Activated CD8-positive, alpha-beta memory T cell treated with anti-CD3 and anti-CD28 coated beads, Interleukin-2, amount 50 U/mL, for 1 hour (primary cell): ENCODE measurements around the gene DYNLT1.
A peak's percentile ranks its signal among the peaks of the same experiment; 100 is the strongest.
"Not testable (repeated sequence)": the region's sequence is repeated elsewhere in the genome, so short reads cannot be mapped to it uniquely, and the experiment has no call there.

Experiments used
- DNase-seq: peaks from one replicate; pipeline ENCODE4 v3.0.0-alpha.2; 2020; ENCODE audit errors: extremely low read depth

Gene DYNLT1

DNA sequence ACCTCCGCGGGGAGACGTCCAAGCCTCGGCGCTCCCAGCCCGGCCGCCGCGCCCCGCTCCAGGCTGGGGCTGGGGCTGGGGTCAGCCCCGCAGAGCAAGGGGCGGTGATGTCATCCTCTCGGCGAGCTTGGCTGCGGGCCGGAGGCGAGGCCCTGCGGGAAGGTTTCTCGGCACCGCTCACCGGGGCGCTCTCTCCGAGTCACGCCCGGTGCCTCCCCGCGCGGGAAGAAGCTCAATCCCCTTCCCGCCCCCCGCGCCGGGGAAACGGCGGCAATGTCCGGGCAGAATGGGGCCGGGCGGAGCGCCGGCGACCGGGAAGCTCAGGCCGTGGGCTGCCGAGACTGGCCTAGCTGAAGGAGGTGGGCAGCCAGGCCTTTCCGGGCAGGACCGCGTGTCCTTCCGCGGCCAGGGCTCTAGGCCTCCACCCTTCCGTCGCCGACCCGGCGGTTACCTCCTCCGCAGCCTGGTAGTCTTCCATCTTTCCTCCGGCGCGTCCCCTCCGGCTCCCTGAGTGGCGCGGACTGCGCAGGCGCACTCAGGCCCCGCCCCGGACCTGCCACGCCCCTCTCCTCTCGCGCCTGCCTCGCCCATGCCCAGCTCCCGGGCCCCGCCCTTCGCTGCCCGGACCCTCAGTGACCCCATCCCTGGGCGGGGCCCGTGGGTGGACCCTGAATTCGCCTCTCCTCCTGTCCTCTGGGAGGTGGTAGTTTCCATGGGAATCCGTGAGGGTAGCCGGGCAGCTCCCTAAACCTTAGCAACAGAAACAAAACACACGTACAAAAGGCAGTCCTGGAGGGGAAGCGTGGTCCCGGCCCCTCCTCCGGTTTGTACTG is at the start of gene DYNLT1:
Gene DYNLT1 (minus strand): TSS at position 513 of the 833 bp plus-strand sequence. CDS start 35 bp downstream, at position 478.
- no peak for DNase-seq

DNA sequence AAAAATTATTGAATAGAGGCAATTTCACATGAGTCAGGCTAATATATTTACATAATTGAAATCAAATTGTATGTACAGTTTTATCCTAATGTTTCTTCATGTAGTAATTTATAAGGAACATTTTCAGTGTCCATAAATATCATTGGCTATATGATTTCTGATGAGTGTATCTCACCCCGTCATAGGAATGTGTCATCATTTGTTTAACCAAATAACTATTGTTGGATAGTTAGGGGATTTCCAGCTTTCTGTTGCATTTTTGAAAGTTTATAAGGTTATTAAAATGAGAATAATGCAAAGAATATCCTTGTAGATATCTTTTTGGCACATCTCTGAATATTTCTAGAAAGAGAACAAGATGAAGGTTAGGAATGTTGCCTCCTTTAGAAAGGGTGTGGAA is 44.3 kb upstream of the DYNLT1 start:
- DNase-seq: no peak

DNA sequence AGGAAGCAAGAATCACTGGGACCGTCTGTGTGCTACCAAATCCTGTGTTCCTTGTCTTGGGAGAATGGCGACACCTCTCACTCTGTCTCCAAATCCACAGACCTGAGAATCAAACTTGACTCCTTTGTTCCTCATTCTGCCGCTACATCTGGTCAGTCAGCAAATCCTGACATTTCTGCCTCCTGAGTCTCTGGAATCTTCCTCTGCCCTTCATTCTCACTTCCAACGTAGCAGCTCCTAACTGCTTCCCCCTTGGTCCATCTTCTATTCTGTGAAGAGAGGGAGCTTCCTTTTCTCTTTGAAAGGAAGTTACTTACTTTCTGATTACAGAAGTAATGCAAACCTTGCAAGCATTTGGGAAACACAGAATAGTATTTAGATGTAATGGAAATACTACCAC is 43.0 kb upstream of the DYNLT1 start:
- DNase-seq: no peak

DNA sequence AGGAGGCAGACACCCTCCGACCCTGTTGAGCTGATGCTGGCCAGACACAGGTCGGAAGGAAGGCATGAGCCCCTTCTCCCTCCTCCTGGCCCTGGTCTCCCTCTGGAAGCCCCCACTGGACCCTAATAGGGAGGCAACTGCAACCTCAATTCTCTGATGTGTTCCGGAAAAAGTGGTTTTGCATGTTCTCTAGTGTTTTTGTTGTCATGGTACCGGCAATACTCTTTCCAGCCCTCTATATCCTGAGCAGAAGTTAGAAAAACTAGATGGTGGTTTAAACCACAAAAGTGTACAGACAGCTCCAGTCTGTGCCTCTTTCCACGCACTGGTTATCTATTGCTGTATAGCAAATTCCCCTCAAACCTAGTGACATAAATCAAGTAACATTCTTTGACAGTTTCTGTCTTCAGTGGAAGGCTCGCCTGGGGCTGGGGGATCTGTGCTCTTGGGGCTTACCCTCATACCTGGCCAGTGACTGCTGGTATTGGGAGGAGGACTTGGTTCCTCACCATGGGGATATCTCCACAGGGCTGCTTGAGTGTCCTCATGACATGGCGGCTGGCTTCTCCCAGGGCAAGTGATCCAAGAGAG is 42.3 kb upstream of the DYNLT1 start:
- peak; percentile 47 for DNase-seq

DNA sequence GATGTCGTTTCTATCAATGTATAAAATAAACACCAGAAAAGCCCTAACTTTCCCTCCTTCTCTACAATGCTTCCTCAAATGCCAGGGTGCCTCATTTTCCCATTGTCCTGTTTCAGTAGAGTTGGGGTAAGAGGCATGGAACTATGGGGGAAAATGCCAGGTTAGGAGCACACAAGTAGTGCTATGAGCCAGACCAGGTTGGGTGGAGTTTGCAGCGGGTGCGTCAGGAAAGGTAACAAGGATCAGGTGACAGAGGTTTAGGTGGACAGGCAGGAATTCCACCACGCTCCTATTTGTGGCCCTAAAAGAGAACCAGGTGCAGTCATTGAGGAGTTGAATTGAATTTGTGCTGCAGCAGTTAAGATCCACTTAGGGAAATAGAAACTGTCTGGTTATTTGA is 41.8 kb upstream of the DYNLT1 start:
- no peak for DNase-seq

DNA sequence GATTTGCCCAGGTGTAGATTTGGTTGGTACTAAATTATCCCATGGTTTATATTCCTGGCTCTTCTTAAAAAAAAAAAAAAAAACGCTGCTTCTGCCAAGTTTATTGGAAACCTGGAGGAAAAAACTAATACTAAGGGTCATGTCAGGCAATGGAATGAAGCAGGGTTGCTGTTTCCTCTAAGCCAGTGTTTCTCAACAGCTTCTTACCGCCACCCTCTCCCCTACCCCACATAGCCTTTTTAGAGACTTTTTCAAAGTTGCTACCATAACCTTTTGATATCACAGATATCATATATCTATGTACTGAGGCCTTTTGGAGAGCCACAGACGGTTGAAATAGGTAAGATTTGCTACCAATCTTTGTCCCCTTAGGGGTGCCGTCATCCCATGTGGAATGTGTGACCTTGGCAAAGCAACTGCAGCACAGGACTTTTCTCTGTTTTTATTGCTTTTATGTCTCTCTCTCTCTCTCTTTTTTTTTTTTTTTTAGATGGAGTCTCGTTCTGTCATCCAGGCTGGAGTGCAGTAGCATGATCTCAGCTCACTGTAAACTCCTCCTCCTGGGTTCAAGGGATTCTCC is 40.3 kb upstream of the DYNLT1 start:
- no peak for DNase-seq

DNA sequence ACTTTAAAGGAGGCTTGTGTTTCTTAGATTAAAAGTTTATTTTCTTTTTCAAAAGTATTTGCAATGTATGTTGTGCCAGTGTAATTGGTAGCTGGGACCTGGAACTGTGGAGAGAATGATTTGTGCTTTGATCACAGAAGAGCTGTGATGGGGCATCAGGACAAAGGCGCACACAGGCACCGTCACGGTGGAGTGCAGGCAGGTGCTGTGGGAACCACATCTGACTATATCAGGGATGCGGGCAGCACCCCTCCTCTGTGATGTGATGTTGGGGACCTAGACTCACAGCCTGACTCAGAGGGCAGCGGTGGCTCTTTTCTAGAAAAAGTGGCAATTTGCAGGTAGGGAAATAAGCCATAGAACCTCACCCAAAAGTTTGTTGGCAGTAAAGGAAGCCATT is 39.8 kb upstream of the DYNLT1 start:
- DNase-seq: no peak

DNA sequence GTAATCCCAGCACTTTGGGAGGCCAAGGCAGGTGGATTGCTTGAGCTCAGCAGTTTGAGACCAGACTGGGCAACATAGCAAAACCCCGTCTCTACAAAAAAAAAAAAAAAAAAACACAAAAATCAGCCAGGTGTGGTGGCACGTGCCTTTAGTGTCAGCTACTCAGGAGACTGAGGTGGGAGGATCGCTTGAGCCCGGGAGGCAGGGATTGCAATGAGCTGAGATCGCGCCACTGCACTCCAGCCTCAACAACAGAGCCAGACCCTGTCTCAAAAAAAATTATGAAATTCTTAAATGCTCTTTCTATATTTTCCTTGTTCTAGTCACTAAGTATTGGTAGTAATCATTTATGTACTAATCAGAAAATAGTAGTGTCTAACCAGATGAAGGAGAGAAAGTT is 35.9 kb upstream of the DYNLT1 start:
- DNase-seq: no peak

DNA sequence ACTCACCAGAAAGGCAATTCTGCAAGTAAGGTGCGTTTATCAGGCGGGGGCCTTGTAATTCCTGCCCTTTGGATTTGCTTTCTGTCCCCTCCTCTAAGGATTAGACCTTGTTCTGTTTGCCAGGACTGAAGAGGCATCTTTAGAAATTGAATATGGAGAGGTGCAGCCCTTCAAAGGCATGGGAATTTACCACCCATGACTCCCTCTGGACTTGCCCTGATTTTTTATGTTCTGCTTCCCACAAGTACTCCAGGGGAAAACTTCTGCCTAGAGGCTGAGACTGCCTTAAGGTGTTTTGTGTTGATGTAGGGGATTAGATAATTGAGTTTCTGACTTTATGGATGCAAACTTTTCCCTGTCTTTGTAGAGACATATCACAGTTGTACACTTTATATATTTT is 35.5 kb upstream of the DYNLT1 start:
- DNase-seq: no peak

DNA sequence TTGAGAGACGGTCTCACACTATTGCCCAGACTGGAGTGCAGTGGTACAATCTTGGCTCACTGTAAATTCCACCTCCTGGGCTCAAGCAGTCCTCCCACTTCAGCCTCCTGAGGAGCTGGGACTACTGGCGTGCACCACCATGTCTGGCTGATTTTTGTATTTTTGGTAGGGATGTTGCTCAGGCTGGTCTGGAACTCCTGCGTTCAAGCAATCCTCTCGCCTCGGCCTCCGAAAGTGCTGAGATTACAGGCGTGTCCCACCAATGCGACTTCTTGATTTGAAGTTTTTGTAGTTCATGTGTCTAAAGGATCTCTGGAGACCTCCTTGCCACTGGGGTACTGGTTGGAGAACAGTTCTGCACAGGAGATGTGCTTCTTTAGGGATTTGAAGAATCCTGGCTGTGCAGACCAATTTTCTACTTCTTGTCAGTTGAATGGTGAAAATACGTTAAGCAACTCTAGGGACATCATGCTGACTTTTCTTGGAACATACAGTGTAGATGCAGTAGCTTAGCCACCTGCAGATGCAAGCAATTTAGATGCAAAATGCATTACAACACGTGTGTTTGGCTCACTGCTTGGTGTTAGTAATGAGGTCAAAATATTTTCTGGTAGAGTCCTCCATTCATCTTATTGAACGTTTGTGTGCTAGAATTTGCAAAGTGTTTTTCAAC is 33.5 kb upstream of the DYNLT1 start:
- DNase-seq: no peak

DNA sequence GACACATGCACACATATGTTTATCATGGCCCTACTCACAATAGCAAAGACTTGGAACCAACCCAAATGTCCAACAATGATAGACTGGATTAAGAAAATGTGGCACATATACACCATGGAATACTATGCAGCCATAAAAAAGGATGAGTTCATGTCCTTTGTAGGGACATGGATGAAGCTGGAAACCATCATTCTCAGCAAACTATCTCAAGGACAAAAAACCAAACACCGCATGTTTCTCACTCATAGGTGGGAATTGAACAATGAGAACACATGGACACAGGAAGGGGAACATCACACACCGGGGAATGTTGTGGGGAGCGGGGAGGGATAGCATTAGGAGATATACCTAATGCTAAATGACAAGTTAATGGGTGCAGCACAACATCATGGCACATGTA is 32.6 kb upstream of the DYNLT1 start:
- DNase-seq: not testable (repeated sequence)

DNA sequence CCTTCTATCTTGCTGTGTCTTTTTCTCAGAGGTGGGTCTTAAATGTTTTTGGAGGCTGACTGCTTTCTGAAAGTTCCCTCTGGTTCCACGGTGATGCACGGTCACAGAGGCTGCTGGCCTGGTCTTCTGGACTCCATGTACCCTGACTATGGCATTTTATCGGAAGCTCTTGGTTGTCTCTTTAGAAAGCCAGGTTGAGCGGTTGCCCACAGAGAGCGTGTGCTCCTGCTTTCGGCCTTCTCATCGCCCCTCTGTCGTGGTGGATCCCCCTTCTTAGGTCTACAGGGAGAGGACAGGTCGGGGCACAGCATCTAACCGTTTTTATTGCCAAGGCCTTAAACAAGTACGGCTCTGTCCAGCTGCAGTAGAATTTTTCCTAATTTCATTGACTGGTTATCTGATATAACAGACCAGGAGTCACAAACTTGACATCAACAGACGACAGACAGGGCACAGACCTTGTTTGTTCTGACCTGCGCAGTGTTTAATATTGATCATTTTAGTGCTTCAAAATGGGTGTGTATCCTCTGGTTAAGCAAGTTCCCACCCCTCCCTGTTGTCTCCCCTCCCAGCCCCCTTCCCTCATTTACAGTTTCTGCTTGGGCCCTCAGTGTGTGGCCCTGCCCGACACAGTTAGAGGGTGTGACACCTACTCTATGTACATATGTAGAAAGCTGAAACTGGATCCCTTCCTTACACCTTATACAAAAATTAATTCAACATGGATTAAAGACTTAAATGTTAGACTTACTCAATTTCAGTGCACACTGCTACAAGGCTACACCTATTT is 30.0 kb upstream of the DYNLT1 start:
- DNase-seq: no peak

DNA sequence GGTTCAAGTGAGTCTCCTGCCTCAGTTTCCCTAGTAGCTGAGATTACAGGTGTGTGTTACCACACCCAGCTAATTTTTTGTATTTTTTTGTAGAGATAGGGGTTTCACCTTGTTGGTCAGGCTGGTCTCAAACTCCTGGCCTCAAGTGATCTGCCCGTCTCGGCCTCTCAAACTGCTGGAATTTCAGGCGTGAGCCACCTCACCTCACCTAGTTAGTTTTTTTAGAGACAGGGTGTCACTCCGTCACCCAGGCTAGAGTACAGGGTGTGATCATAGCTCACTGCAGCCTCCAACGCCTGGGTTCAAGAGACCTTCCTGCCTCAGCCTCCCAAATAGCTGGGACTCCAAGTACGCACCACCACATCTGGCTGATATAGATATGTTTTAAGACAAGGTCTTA is 28.2 kb upstream of the DYNLT1 start:
- DNase-seq: no peak

DNA sequence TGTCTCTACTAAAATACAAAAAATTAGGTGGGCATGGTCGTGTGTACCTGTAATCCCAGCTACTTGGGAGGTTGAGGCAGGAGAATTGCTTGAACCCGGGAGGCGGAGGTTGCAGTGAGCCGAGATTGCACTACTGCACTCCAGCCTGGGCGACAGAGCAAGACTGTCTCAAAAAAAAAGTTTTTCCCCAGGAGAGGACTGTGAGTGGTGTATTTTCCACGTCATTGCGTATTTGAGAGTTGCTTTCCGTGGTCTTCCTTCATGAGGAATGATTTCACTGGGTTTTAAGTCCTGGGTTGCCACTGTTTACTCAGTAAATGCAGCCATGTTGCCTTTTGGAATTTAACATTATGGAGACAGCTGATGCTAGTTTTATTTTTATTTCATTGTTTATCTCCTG is 27.6 kb upstream of the DYNLT1 start:
- not testable (repeated sequence) for DNase-seq

DNA sequence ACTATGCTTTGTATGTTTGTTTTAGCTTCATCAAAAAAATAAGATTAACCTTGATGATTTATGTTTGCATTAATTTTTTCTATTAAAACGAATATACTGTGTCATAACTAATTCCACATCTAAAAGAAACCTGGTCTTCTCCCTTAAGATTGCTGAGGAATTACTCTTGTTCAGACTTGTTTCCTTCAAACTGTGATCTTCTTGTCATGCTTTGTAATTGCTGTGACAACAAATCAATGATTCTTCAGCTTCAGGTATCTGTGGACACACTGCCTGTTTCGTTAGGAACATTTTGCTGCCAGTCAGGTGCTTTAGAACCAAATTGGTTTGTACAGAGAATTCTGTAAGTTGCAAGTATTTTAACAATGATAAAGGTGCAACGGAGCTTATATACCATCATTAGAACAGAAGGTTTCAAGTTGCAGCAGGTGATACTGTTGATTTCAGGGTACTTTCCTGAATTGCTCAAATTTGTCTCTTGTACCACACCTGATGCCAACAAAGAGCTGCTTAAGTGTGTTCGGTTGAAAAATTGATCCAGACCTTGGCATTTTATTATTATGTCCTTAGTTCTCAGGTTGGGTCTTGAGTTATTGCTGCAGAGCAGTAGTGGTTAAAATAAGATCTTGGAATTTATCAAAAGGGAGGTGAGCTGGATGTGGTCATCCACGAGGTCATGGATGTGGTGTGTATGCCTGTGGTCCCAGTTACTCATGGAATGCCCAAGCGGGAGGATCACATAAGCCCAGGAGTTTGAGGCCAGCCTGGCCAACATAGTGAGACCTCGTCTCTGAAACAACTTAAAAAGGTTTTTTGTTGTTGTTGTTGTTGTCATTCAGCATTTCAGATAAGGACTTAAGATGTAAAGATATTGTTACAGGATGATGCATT is 24.8 kb upstream of the DYNLT1 start:
- no peak for DNase-seq

DNA sequence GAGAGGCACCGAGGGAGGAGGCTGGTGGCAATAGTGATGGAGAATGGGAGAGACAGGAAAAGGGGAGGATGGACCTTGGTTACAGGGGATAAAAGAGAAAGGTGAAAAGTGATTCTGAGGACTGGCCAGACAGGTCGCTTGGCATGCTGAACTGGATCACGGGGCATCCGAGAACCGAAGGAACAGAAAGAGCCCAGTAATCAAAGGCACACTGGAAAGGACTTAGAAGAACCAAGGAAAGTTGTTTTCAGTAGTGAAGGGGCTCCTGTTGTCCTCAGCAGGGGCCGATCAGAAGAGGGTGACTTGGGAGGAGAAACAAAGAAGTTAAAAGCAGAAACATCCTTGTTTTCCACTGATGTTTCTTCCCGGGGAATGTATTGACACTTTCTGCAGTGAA is 24.2 kb upstream of the DYNLT1 start:
- no peak for DNase-seq

DNA sequence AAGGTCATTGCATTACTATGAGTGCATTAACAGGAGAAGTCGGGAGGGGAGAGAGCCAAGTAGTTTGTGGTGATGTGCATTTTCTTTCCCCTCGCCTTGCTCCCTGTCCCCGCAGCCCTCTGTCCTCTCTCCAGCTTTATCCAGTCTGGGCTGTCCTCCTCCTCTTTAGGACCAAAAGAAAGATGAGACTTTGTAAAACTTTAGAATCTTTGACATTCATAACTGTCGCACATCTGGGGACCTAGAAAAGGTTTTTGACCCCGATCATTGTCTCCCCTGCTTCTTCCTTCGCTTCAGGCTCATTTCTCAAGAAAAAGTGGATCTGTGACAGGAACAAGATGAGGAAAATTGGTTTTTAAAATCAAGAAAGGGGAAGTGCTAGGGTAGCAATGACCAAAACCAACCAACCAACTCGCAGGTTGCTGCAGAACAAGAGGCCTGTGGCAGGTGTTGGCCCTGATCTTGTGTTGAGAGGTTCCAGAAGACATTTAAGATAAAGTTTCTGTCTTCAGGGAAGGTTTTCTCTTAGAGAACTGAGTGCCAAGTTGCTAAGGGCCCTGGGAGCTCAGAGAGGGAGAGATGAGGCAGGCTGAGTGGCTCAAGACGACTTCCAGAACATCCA is 22.9 kb upstream of the DYNLT1 start:
- DNase-seq: no peak

DNA sequence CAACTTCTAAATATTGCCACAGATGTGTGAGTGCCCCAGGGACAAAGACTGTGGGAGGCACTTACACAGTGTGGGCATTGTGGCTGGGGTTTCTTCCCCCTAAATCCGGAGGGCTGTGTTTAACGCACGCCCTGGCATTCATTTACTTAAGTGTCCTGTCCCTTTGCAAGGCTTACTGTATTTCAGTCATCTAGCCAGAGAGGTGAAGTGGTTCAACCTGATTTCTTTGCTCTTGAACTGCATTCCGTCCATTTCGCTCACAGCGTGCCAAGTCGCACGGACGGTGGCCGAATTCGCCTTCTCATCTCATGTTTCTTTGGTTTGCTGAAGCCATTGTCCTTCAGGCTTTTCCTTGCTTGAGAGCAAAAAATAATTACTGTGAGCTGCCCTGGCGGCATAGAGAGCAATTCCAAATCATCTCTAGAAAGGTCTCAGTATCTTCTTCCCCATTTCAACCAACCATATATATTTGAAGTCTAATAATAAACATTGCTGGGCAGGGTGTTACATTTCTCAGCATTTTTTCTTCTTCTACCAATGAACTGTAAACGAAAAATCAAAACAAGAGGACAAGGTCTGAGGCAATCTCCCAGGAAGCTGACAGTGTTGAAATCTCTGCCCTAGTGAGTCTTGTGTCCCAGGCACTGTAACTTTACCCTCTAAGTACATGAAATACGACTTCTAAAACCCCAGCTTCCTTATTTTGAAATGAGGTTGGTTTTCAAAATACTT is 22.3 kb upstream of the DYNLT1 start:
- DNase-seq: no peak

DNA sequence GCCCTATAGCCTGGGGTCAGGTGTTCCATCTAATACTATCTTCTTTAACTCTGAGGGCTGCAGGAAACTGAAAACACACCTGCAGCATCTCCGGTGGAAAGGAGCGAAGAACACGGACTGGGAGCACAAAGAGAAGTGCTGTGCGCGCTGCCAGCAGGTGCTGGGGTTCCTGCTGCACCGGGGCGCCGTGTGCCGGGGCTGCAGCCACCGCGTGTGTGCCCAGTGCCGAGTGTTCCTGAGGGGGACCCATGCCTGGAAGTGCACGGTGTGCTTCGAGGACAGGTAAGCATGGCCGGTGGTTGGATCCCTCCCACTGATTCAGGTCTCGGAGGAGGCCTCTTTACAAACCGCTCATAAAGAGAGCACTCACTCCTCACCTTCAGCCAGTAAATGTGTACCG is 20.8 kb upstream of the DYNLT1 start:
- DNase-seq: no peak
